OCI-LY1 (cell line): ENCODE data around the gene MFN1.

Experiments
- H2AFZ ChIP-seq: fragments of 200-600 bp; sonication (generic), shearing (Covaris generic); 2 replicates; pipeline ENCODE4 v1.6.0; 2014; ENCODE audit warnings: antibody characterized with exemption, mild to moderate bottlenecking, low read length
- H3F3A ChIP-seq: fragments of 200-600 bp; sonication (generic), shearing (Covaris generic); 2 replicates; pipeline ENCODE4 v1.6.0; 2014; ENCODE audit warnings: mild to moderate bottlenecking, antibody characterized with exemption, low read length, moderate library complexity; ENCODE audit not compliant: insufficient read depth
- H3K27ac ChIP-seq: fragments of 200-600 bp; sonication (generic); 2 replicates; pipeline ENCODE4 v1.5.1; 2014; ENCODE audit warnings: low read length, mixed run types, mild to moderate bottlenecking, low read depth; ENCODE audit not compliant: poor library complexity, severe bottlenecking
- H3K27me3 ChIP-seq: fragments of 200-600 bp; sonication (generic); 2 replicates; pipeline ENCODE4 v1.6.0; 2014; ENCODE audit warnings: antibody characterized with exemption, mild to moderate bottlenecking, low read length, moderate library complexity; ENCODE audit not compliant: insufficient read depth
- H3K36me3 ChIP-seq: fragments of 200-600 bp; sonication (generic); 2 replicates; pipeline ENCODE4 v1.6.1; 2014; ENCODE audit warnings: mild to moderate bottlenecking, antibody characterized with exemption, low read length, moderate library complexity, mixed read lengths; ENCODE audit not compliant: insufficient read depth
- H3K4me1 ChIP-seq: fragments of 200-600 bp; sonication (generic); 2 replicates; pipeline ENCODE4 v1.5.1; 2014; ENCODE audit warnings: mild to moderate bottlenecking, low read length, moderate library complexity; ENCODE audit not compliant: insufficient read depth, severe bottlenecking
- H3K4me2 ChIP-seq: fragments of 200-600 bp; sonication (generic), shearing (Covaris generic); 2 replicates; pipeline ENCODE4 v1.6.1; 2014; ENCODE audit warnings: low read length
- H3K4me3 ChIP-seq: fragments of 200-600 bp; sonication (generic); 2 replicates; pipeline ENCODE4 v1.5.1; 2014; ENCODE audit warnings: low read length, low read depth, mild to moderate bottlenecking, mixed read lengths; ENCODE audit not compliant: poor library complexity, severe bottlenecking
- H3K79me2 ChIP-seq: fragments of 200-600 bp; shearing (Covaris generic); 2 replicates; pipeline ENCODE4 v1.6.1; 2016; ENCODE audit warnings: mixed run types, low read length, mixed read lengths; ENCODE audit not compliant: insufficient read depth
- H3K9ac ChIP-seq: fragments of 200-600 bp; sonication (generic), shearing (Covaris generic); 2 replicates; pipeline ENCODE4 v1.6.1; 2014; ENCODE audit warnings: mild to moderate bottlenecking, low read length, mixed read lengths
- H3K9me2 ChIP-seq: fragments of 200-600 bp; sonication (generic), shearing (Covaris generic); 2 replicates; pipeline ENCODE4 v1.6.1; 2014; ENCODE audit warnings: low read depth, mild to moderate bottlenecking, low read length, mixed read lengths
- H3K9me3 ChIP-seq: fragments of 200-600 bp; shearing (Covaris generic); 2 replicates; pipeline ENCODE4 v1.6.1; 2014; ENCODE audit warnings: low read length, mixed read lengths
- H4K20me1 ChIP-seq: fragments of 200-600 bp; sonication (generic), shearing (Covaris generic); 2 replicates; pipeline ENCODE4 v1.6.0; 2016; ENCODE audit warnings: mild to moderate bottlenecking, low read length; ENCODE audit not compliant: insufficient read depth
- CTCF ChIP-seq: fragments of 200-600 bp; sonication (generic), shearing (Covaris generic); IDR thresholded peaks from 2 replicates; pipeline ENCODE4 v1.5.1; 2017; ENCODE audit warnings: mild to moderate bottlenecking, antibody characterized with exemption, low read length, moderate library complexity, mixed read lengths
- EZH2 ChIP-seq: fragments of 200-600 bp; sonication (generic), shearing (Covaris generic); IDR thresholded peaks from 2 replicates; pipeline ENCODE4 v1.8.0; 2017; ENCODE audit warnings: borderline replicate concordance, mixed run types, mild to moderate bottlenecking, antibody characterized with exemption, low read length, moderate library complexity, mixed read lengths

The MFN1 gene

GRCh38 chr3:179436517-179436916 is 89.0 kb downstream of the MFN1 start:
- Histone ChIP-seq H3K27ac (no peak overlapping the region), H3K27me3 (no peaks in the 10 kb centered on the region), H4K20me1 (no peaks in the 10 kb centered on the region), H3K9me2 (no peaks in the 10 kb centered on the region), H2AFZ (no peak overlapping the region), H3F3A (no peaks in the 10 kb centered on the region), H3K36me3 (no peaks in the 10 kb centered on the region), H3K9ac (no peak overlapping the region), H3K4me2 (no peak overlapping the region), H3K9me3 (no peaks in the 10 kb centered on the region), H3K4me3 (no peak overlapping the region), H3K79me2 (no peaks in the 10 kb centered on the region), H3K4me1 (peaks cover 19% of the 10 kb centered on the region)
- no peak for TF ChIP-seq CTCF
- TF ChIP-seq EZH2: no peak

GRCh38 chr3:179438841-179439240 is 91.3 kb downstream of the MFN1 start:
- H4K20me1 ChIP-seq: no peaks in the 10 kb centered on the region

More at GRCh38 chr3:179438841-179439240, 91.3 kb downstream of the MFN1 start:
- H3K4me3 ChIP-seq: no peak overlapping the region
- H3K27ac ChIP-seq: no peak overlapping the region
- H3K79me2 ChIP-seq: no peaks in the 10 kb centered on the region
- H3K4me1 ChIP-seq: peaks cover 10% of the 10 kb centered on the region
- no peaks in the 10 kb centered on the region for H3K9me2 ChIP-seq
- H3K36me3 ChIP-seq: no peaks in the 10 kb centered on the region
- no peak overlapping the region for H3K9ac ChIP-seq
- H3K4me2 ChIP-seq: peak overlapping the region; percentile 10; the same call in 1 of the 2 replicates
- no peak overlapping the region for H2AFZ ChIP-seq
- TF ChIP-seq CTCF: no peak
- H3F3A ChIP-seq: no peaks in the 10 kb centered on the region
- H3K27me3 ChIP-seq: no peaks in the 10 kb centered on the region
- H3K9me3 ChIP-seq: no peaks in the 10 kb centered on the region
